OCI-LY1 (cell line): Measurements from ENCODE around the gene PARN.

Experiments
- CTCF ChIP-seq: fragments of 200-600 bp; sonication (generic), shearing (Covaris generic); IDR thresholded peaks from 2 replicates; pipeline ENCODE4 v1.5.1; 2017; ENCODE audit warnings: mild to moderate bottlenecking, antibody characterized with exemption, low read length, moderate library complexity, mixed read lengths
- EZH2 ChIP-seq: fragments of 200-600 bp; sonication (generic), shearing (Covaris generic); IDR thresholded peaks from 2 replicates; pipeline ENCODE4 v1.8.0; 2017; ENCODE audit warnings: borderline replicate concordance, mixed run types, mild to moderate bottlenecking, antibody characterized with exemption, low read length, moderate library complexity, mixed read lengths

GRCh38 chr16:14641926-14642325, 11.9 kb upstream of the PARN start:
- TF ChIP-seq CTCF (no peak), EZH2 (no peak)
